Measurements from ENCODE around the gene DIAPH3.

The DIAPH3 gene

GRCh38 chr13:60032851-60033250 lies 130.9 kb downstream of the DIAPH3 start:
- H3K4me2 ChIP-seq (ENCODE audit: low read length): no peak overlapping the region
- TF ChIP-seq EZH2phosphoT487 (IDR thresholded peaks at IDR 0.05; ENCODE audit: low read depth) (no peak), CTCF (IDR thresholded peaks at IDR 0.05; ENCODE audit: low read depth, low read length) (no peak)
- no peaks in the 10 kb centered on the region for H3K4me1 ChIP-seq (ENCODE audit: low read length)
- H3K9me3 ChIP-seq (ENCODE audit: insufficient read depth, low read length): no peaks in the 10 kb centered on the region
- H3K4me3 ChIP-seq (ENCODE audit: low read length): no peak overlapping the region
- H4K20me1 ChIP-seq (ENCODE audit: insufficient read depth, low read length): no peaks in the 10 kb centered on the region
- H3K36me3 ChIP-seq (replicated peaks; ENCODE audit: low read depth, low read length): peaks cover 3% of the 10 kb centered on the region
- no peaks in the 10 kb centered on the region for H3K27me3 ChIP-seq (ENCODE audit: low read depth, low read length)
- no peak overlapping the region for H2AFZ ChIP-seq (ENCODE audit: low read depth, low read length)
- H3K27ac ChIP-seq (ENCODE audit: low read length): no peak overlapping the region
- H3K79me2 ChIP-seq (ENCODE audit: low read length): no peaks in the 10 kb centered on the region
- H3K9ac ChIP-seq (ENCODE audit: low read length): no peak overlapping the region

DNA sequence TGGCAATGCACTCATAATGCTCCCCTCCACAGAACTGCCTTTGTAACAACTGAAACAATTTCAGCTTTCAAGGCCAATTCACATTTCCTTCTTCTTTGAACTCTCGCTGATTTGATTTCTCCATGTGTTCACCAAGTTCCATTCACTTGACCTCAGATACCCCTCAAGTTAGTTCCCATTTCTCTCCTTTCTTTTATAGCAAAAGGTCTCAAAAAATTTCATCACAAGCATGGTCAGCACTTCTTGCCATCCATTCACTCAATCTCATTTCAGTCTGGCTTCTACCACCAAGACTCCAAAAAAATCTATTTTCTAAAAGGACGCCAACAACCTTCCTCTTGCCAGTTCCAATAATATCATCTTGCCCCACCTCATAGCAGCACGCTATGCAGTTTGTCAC lies 135.7 kb downstream of the DIAPH3 start:
- H3K27ac ChIP-seq (ENCODE audit: low read length): no peak overlapping the region
- H3K9me3 ChIP-seq (ENCODE audit: insufficient read depth, low read length): no peaks in the 10 kb centered on the region; the same call in 1 of the 2 replicates
- H3K4me3 ChIP-seq (ENCODE audit: low read length): no peak overlapping the region
- H4K20me1 ChIP-seq (ENCODE audit: insufficient read depth, low read length): no peaks in the 10 kb centered on the region
- H3K79me2 ChIP-seq (ENCODE audit: low read length): no peaks in the 10 kb centered on the region
- H3K27me3 ChIP-seq (ENCODE audit: low read depth, low read length): no peaks in the 10 kb centered on the region
- no peak overlapping the region for H3K4me2 ChIP-seq (ENCODE audit: low read length)
- no peak overlapping the region for H2AFZ ChIP-seq (ENCODE audit: low read depth, low read length)
- no peaks in the 10 kb centered on the region for H3K4me1 ChIP-seq (ENCODE audit: low read length)
- TF ChIP-seq EZH2phosphoT487 (IDR thresholded peaks at IDR 0.05; ENCODE audit: low read depth) (no peak), CTCF (IDR thresholded peaks at IDR 0.05; ENCODE audit: low read depth, low read length) (no peak)
- H3K9ac ChIP-seq (ENCODE audit: low read length): no peak overlapping the region
- H3K36me3 ChIP-seq (replicated peaks; ENCODE audit: low read depth, low read length): peaks cover 14% of the 10 kb centered on the region

DNA sequence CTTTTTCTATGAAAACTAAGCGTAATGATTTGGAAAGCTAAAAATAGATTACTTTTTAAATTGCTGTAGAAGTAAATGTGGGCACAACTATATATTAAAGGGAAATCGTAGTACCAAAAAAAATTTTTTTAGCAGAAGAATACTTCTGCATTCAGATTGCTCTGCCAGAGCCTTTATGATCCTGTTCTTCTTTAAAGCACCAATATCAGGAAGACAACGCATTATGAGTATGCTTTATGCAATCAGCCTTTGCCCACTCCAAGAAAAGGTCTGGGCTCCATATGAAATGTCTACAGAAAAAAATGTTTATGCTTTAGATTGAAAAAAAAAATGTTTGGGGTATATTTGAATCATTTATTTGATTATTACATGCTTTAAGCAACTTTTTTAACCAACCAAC lies 137.4 kb downstream of the DIAPH3 start:
- no peaks in the 10 kb centered on the region for H4K20me1 ChIP-seq (ENCODE audit: insufficient read depth, low read length)
- no peaks in the 10 kb centered on the region; the same call in 1 of the 2 replicates for H3K9me3 ChIP-seq (ENCODE audit: insufficient read depth, low read length)
- H2AFZ ChIP-seq (ENCODE audit: low read depth, low read length): no peak overlapping the region
- H3K4me3 ChIP-seq (ENCODE audit: low read length): no peak overlapping the region
- H3K9ac ChIP-seq (ENCODE audit: low read length): no peak overlapping the region
- peaks cover 14% of the 10 kb centered on the region for H3K36me3 ChIP-seq (replicated peaks; ENCODE audit: low read depth, low read length)
- H3K4me2 ChIP-seq (ENCODE audit: low read length): no peak overlapping the region
- no peaks in the 10 kb centered on the region for H3K4me1 ChIP-seq (ENCODE audit: low read length)
- TF ChIP-seq CTCF (IDR thresholded peaks at IDR 0.05; ENCODE audit: low read depth, low read length): no peak
- TF ChIP-seq EZH2phosphoT487 (IDR thresholded peaks at IDR 0.05; ENCODE audit: low read depth): no peak
- H3K27ac ChIP-seq (ENCODE audit: low read length): no peak overlapping the region
- H3K27me3 ChIP-seq (ENCODE audit: low read depth, low read length): no peaks in the 10 kb centered on the region
- no peaks in the 10 kb centered on the region for H3K79me2 ChIP-seq (ENCODE audit: low read length)

GRCh38 chr13:60020288-60020687 lies 143.4 kb downstream of the DIAPH3 start:
- no peak overlapping the region for H2AFZ ChIP-seq (ENCODE audit: low read depth, low read length)
- TF ChIP-seq CTCF (IDR thresholded peaks at IDR 0.05; ENCODE audit: low read depth, low read length) (no peak), EZH2phosphoT487 (IDR thresholded peaks at IDR 0.05; ENCODE audit: low read depth) (no peak)
- no peak overlapping the region for H3K4me3 ChIP-seq (ENCODE audit: low read length)
- no peaks in the 10 kb centered on the region for H3K27me3 ChIP-seq (ENCODE audit: low read depth, low read length)
- no peaks in the 10 kb centered on the region for H3K79me2 ChIP-seq (ENCODE audit: low read length)
- no peaks in the 10 kb centered on the region; the same call in 1 of the 2 replicates for H3K9me3 ChIP-seq (ENCODE audit: insufficient read depth, low read length)
- H3K9ac ChIP-seq (ENCODE audit: low read length): no peak overlapping the region
- H3K27ac ChIP-seq (ENCODE audit: low read length): no peak overlapping the region
- no peak overlapping the region for H3K4me2 ChIP-seq (ENCODE audit: low read length)
- H3K36me3 ChIP-seq (replicated peaks; ENCODE audit: low read depth, low read length): peaks cover 12% of the 10 kb centered on the region
- peaks cover 10% of the 10 kb centered on the region for H3K4me1 ChIP-seq (ENCODE audit: low read length)
- H4K20me1 ChIP-seq (ENCODE audit: insufficient read depth, low read length): no peaks in the 10 kb centered on the region

Data from OCI-LY3 (cell line).